Stimulated activated CD8-positive, alpha-beta memory T cell treated with anti-CD3 and anti-CD28 coated beads, Interleukin-15, amount 100 ng/mL, for 24 hours (primary cell): ENCODE data around the gene ANGPTL2.
"Not testable (repeated sequence)": the region's sequence is repeated elsewhere in the genome, so short reads cannot be mapped to it uniquely, and the experiment has no call there.

ENCODE experiments used
- DNase-seq: peaks from one replicate; pipeline ENCODE4 v3.0.0-alpha.2; 2020; ENCODE audit warnings: low read depth

ANGPTL2 gene

GRCh38 chr9:127155314-127155960 is 33.0 kb upstream of the ANGPTL2 start:
- DNase-seq: no peak

- no peak for DNase-seq
Observed at GRCh38 chr9:127154390-127155191, 32.2 kb upstream of the ANGPTL2 start.

GRCh38 chr9:127154003-127154389 is 31.6 kb upstream of the ANGPTL2 start:
- no peak for DNase-seq

- no peak for DNase-seq
Observed at GRCh38 chr9:127153501-127153900, 31.1 kb upstream of the ANGPTL2 start.

GRCh38 chr9:127149463-127150390 is 27.3 kb upstream of the ANGPTL2 start:
- no peak for DNase-seq

- no peak for DNase-seq
Observed at GRCh38 chr9:127149010-127149409, 26.6 kb upstream of the ANGPTL2 start.

GRCh38 chr9:127148014-127148413 is 25.6 kb upstream of the ANGPTL2 start:
- DNase-seq: no peak

- no peak for DNase-seq
Observed at GRCh38 chr9:127147251-127147650, 24.8 kb upstream of the ANGPTL2 start.

- DNase-seq: not testable (repeated sequence)
Observed at GRCh38 chr9:127146841-127147240, 24.4 kb upstream of the ANGPTL2 start.

- no peak for DNase-seq
Observed at GRCh38 chr9:127144670-127145445, 22.4 kb upstream of the ANGPTL2 start.

GRCh38 chr9:127143920-127144465 is 21.6 kb upstream of the ANGPTL2 start:
- no peak for DNase-seq

- DNase-seq: no peak
Observed at GRCh38 chr9:127142931-127143464, 20.6 kb upstream of the ANGPTL2 start.

GRCh38 chr9:127142291-127142690 is 19.9 kb upstream of the ANGPTL2 start:
- DNase-seq: no peak

- no peak for DNase-seq
Observed at GRCh38 chr9:127140842-127141675, 18.6 kb upstream of the ANGPTL2 start.

- no peak for DNase-seq
Observed at GRCh38 chr9:127140181-127140580, 17.7 kb upstream of the ANGPTL2 start.

- DNase-seq: no peak
Observed at GRCh38 chr9:127139775-127140174, 17.3 kb upstream of the ANGPTL2 start.

GRCh38 chr9:127139071-127139731 is 16.8 kb upstream of the ANGPTL2 start:
- no peak for DNase-seq

GRCh38 chr9:127138444-127138843 is 16.0 kb upstream of the ANGPTL2 start:
- DNase-seq: no peak

GRCh38 chr9:127137640-127138360 is 15.4 kb upstream of the ANGPTL2 start:
- no peak for DNase-seq
